Umbilical cord (tissue), 2 donors: ENCODE data around the gene MICAL3. TPM values are rescaled to one million over a fixed set of nuclear protein-coding genes. Genes with fewer than 3 reads are reported as not detected.

Source experiments
- DNase-seq: peaks from one replicate; pipeline ENCODE4 v3.0.0-alpha.2; 2015; ENCODE audit warnings: low spot score
- total RNA-seq: library from RNA; depleted of rRNA; stranded (reverse); fragments of >200 nt; gene quantifications from one replicate; pipeline ENCODE4 v1.2.3, GENCODE V29; 2014; ENCODE audit warnings: low replicate concordance; ENCODE audit not compliant: insufficient read depth

MICAL3 gene
- total RNA-seq, 1 donor from 2014 or later = 30.1 TPM

- no peak for DNase-seq
Measured at GRCh38 chr22:17930455-17931313, 93.7 kb downstream of the MICAL3 start.

GRCh38 chr22:17929909-17930308 is 94.5 kb downstream of the MICAL3 start:
- DNase-seq = no peak

GRCh38 chr22:17928391-17928790 is 96.0 kb downstream of the MICAL3 start:
- no peak for DNase-seq

- no peak for DNase-seq
Measured at GRCh38 chr22:17927062-17927461, 97.3 kb downstream of the MICAL3 start.

- DNase-seq = no peak
Measured at GRCh38 chr22:17926516-17926915, 97.8 kb downstream of the MICAL3 start.

GRCh38 chr22:17925431-17925841 is 98.9 kb downstream of the MICAL3 start:
- peak; percentile 77 for DNase-seq

GRCh38 chr22:17924735-17925364 is 99.5 kb downstream of the MICAL3 start:
- no peak for DNase-seq

- DNase-seq = no peak
Measured at GRCh38 chr22:17924076-17924475, 100.3 kb downstream of the MICAL3 start.

GRCh38 chr22:17922925-17923903 is 101.1 kb downstream of the MICAL3 start:
- peak; percentile 84 for DNase-seq

GRCh38 chr22:17921871-17922821 is 102.2 kb downstream of the MICAL3 start:
- peak; percentile 74 for DNase-seq

GRCh38 chr22:17920992-17921650 is 103.2 kb downstream of the MICAL3 start:
- DNase-seq = no peak

- peak; percentile 90 for DNase-seq
Measured at GRCh38 chr22:17920145-17920605, 104.2 kb downstream of the MICAL3 start.

- no peak for DNase-seq
Measured at GRCh38 chr22:17919276-17920144, 104.9 kb downstream of the MICAL3 start.

GRCh38 chr22:17918840-17919239 is 105.5 kb downstream of the MICAL3 start:
- no peak for DNase-seq

- DNase-seq = no peak
Measured at GRCh38 chr22:17917490-17917983, 106.8 kb downstream of the MICAL3 start.

GRCh38 chr22:17916226-17916889 is 108.0 kb downstream of the MICAL3 start:
- no peak for DNase-seq

GRCh38 chr22:17915676-17916075 is 108.7 kb downstream of the MICAL3 start:
- no peak for DNase-seq

- DNase-seq = no peak
Measured at GRCh38 chr22:17915188-17915587, 109.2 kb downstream of the MICAL3 start.
